ENCODE measurements around the gene UGCG.
"Not testable (repeated sequence)": the region's sequence is repeated elsewhere in the genome, so short reads cannot be mapped to it uniquely, and the experiment has no call there.

UGCG gene

DNA sequence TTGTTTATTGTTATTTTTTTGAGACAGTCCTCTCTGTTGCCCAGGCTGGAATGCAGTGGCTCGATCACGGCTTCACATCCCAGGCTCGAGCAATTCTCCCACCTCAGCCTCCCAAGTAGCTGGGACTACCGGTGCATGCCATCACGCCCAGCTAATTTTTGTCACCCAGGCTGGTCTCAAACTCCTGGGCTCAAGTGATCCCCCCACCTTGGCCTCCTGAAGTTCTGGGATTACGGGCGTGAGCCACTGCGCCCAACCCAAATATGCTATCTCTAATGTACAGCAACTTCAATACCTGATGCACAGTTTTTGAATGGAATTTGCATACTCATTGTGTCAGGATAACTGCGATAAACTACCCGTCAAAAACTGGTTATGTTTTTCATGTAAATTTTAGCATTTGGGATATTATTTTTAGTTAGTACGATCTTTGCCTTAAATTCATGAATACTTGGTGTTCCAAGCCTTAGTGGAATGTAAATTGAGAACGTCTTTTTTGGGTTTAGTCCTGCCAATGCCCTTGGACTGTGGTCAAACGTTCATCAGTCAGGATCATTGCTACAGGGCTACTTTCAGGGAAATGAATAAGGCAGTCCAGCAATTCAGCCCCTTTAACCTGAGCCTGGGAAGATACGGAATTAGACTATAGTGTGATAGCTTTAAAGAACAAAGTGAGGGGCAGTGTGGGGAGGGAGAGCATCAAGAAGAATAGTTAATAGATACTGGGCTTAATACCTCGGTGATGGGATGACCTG is 4.4 kb downstream of the UGCG start:
- Histone ChIP-seq H3K4me3 (ENCODE audit: low read depth in 1 of 2, low read length in 1 of 2) (peak overlapping the region in 1 of 2 experiments; percentile 97), H3K4me1 (ENCODE audit: control insufficient read depth in 1 of 2, insufficient read depth in 1 of 2, low read depth in 1 of 2, low read length in 1 of 2) (peaks cover 87 to 90% of the 10 kb centered on the region in 2 experiments), H3K9me3 (no peaks in the 10 kb centered on the region), H3K27me3 (no peaks in the 10 kb centered on the region), H3K36me3 (no peaks in the 10 kb centered on the region), H3K27ac (peak overlapping the region; percentile 94)
- no peak for TF ChIP-seq CTCF (IDR thresholded peaks at IDR 0.05)

DNA sequence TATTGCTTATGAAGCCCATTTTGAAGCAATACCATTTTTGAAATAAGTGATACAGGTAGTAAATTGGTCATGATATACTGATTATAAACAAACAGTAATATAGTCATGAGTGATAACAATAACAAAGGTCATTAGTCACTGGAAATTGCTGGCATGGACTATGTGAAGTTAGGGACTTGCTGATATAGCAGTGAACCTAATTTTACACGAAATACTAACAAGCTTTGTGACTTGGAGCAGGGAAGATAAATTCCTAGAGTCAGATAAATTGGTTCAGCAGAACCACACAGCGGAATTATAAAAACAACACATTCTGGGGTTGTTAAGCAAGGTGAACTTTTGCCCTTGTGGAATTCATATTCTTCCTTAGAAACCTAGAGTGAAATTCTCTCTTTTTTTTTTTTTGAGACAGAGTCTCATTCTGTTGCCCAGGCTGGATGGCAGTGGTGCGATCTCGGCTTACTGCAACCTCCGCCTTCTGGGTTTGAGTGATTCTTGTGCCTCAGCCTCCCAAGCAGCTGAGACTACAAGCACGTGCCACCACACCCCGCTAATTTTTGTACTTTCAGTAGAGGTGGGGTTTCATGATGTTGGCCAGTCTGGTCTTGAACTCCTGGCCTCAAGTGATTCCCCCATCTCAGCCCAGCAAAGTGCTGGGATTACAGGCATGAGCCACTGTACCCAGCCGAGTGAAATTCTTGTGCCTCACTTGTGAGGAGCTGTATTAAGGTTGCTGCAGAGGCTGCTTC is 6.0 kb downstream of the UGCG start:
- H3K36me3 ChIP-seq, result no peaks in the 10 kb centered on the region
- H3K27ac ChIP-seq, result peak overlapping the region; percentile 94
- no peaks in the 10 kb centered on the region for H3K27me3 ChIP-seq
- TF ChIP-seq CTCF (IDR thresholded peaks at IDR 0.05), result no peak
- H3K4me3 ChIP-seq (ENCODE audit: low read depth in 1 of 2, low read length in 1 of 2), result peak overlapping the region in 1 of 2 experiments; percentile 19
- H3K4me1 ChIP-seq (ENCODE audit: control insufficient read depth in 1 of 2, insufficient read depth in 1 of 2, low read depth in 1 of 2, low read length in 1 of 2), result peaks cover 96 to 100% of the 10 kb centered on the region in 2 experiments
- no peaks in the 10 kb centered on the region for H3K9me3 ChIP-seq

GRCh38 chr9:111903535-111903934 is 6.9 kb downstream of the UGCG start:
- Histone ChIP-seq H3K27ac (peak overlapping the region; percentile 94), H3K4me1 (ENCODE audit: control insufficient read depth in 1 of 2, insufficient read depth in 1 of 2, low read depth in 1 of 2, low read length in 1 of 2) (peaks cover 97 to 100% of the 10 kb centered on the region in 2 experiments)
- not testable (repeated sequence) for H3K36me3 ChIP-seq; H3K4me3 ChIP-seq (ENCODE audit: low read depth in 1 of 2, low read length in 1 of 2); H3K9me3 ChIP-seq; H3K27me3 ChIP-seq

- H3K27me3 ChIP-seq, result no peaks in the 10 kb centered on the region
- H3K9me3 ChIP-seq, result no peaks in the 10 kb centered on the region
- H3K4me1 ChIP-seq (ENCODE audit: control insufficient read depth in 1 of 2, insufficient read depth in 1 of 2, low read depth in 1 of 2, low read length in 1 of 2), result peaks cover 97 to 100% of the 10 kb centered on the region in 2 experiments
- H3K4me3 ChIP-seq (ENCODE audit: low read depth in 1 of 2, low read length in 1 of 2), result no peak overlapping the region
- H3K36me3 ChIP-seq, result no peaks in the 10 kb centered on the region
- TF ChIP-seq CTCF (IDR thresholded peaks at IDR 0.05), result no peak
- peak overlapping the region; percentile 94 for H3K27ac ChIP-seq
These were observed 7.4 kb downstream of the UGCG start for GRCh38 chr9:111904026-111904425.

DNA sequence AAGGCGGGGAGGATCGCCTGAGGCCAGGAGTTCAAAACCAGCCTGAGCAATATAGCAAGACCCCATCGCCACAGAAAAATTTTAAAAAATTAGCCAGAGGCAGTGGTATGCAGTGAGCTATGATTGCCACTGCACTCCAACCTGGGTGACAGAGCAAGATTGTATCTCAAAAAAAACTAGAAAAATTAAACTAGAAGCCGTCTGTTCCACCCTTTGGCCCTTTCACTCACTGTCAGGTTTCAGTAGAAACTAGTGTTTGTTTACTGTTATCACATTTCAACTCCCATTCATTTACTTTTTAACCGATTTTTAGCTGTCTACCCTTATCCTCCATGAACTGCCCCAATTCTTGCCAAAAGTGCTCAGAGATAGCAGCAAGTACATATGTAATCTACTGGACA is 8.3 kb downstream of the UGCG start:
- TF ChIP-seq CTCF (IDR thresholded peaks at IDR 0.05), result no peak
- H3K4me3 ChIP-seq (ENCODE audit: low read depth in 1 of 2, low read length in 1 of 2), result no peak overlapping the region
- peak overlapping the region; percentile 94 for H3K27ac ChIP-seq
- no peaks in the 10 kb centered on the region for H3K27me3 ChIP-seq
- no peaks in the 10 kb centered on the region for H3K9me3 ChIP-seq
- H3K4me1 ChIP-seq (ENCODE audit: control insufficient read depth in 1 of 2, insufficient read depth in 1 of 2, low read depth in 1 of 2, low read length in 1 of 2), result peaks cover 97 to 100% of the 10 kb centered on the region in 2 experiments
- no peaks in the 10 kb centered on the region for H3K36me3 ChIP-seq

DNA sequence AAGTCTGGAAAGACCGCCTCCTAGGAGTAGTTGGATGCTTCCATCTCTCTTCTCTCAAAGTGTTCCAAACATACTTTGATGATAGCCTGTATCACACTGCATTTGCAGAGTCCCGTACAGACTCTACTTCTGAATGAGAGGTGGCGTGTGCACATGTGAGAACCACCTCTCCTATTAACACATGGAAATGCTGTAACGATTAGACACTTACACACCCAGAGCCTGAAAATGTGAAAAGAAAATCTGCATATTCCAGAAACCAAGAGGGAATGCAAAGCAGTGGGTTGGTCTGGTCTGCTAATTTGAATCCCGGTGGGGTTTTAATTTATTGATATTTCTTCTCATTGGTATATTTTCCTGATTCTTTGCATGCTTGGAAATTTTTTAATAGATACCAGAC is 10.5 kb downstream of the UGCG start:
- H3K36me3 ChIP-seq, result no peaks in the 10 kb centered on the region
- H3K4me3 ChIP-seq (ENCODE audit: low read depth in 1 of 2, low read length in 1 of 2), result no peak overlapping the region
- no peaks in the 10 kb centered on the region for H3K27me3 ChIP-seq
- no peaks in the 10 kb centered on the region for H3K9me3 ChIP-seq
- peaks cover 96 to 98% of the 10 kb centered on the region in 2 experiments for H3K4me1 ChIP-seq (ENCODE audit: control insufficient read depth in 1 of 2, insufficient read depth in 1 of 2, low read depth in 1 of 2, low read length in 1 of 2)
- H3K27ac ChIP-seq, result peak overlapping the region; percentile 94
- TF ChIP-seq CTCF (IDR thresholded peaks at IDR 0.05), result no peak

Data from neutrophil (primary cell).